Mammary epithelial cell (primary cell): ENCODE results near the gene ID3.

Experiments used
- CTCF ChIP-seq, 2 donors: IDR thresholded peaks in 1 of 2; conservative IDR thresholded peaks in 1 of 2; 2 replicates each; pipeline ENCODE4 v1.5.1; 2011 to 2012; ENCODE audit warnings: inconsistent platforms in 2 of 2, low read length in 2 of 2, mild to moderate bottlenecking in 2 of 2, control low read depth in 1 of 2, low read depth in 1 of 2; ENCODE audit not compliant: insufficient read depth in 1 of 2; ENCODE audit errors: extremely low read depth in 1 of 2
- EZH2 ChIP-seq: IDR thresholded peaks from 2 replicates; pipeline ENCODE4 v1.6.1; 2012; ENCODE audit warnings: low read length, inconsistent platforms, borderline replicate concordance

DNA sequence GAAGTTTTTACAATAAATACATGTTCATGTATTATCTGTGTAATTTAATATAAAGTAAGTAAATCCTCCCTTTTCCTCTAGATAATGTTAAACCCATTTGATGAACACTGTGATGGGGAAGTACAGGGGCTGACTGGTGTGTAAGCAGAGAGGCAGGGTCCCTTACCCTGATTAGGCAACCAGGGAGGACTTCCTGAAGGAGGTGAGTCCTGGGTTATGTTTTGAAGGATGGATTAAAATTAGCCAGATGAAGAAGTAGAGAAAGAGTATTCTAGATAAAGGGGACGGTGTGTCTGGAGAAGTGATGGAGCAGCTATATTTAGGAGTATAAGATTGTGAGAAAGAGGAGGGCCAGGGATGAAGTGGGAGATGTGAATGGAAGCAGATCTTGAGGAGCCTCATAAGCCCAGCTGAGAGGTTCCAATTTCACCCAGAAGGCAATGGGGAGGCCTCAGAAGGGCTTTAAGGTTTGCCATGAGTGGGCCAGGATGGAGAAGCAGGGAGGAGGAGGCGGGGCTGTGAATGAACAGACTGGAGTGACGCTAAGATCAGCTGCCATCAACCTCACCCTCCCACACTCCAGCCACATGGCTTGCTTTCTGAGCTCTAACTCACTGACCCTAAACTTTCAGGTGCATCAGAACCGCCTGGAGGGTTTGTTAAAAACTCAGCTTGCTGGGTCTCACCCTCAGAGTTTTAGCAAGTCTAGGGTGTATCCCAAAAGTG is 30.9 kb upstream of the ID3 start:
- no peak for TF ChIP-seq CTCF (conservative IDR thresholded peaks at IDR 0.05 in 1 of 2, IDR thresholded peaks at IDR 0.05 in 1 of 2; ENCODE audit: extremely low read depth in 1 of 2, insufficient read depth in 1 of 2, low read depth in 1 of 2, low read length in 2 of 2)
- no peak for TF ChIP-seq EZH2
